ENCODE results near the gene ANKS1B. TPM values are rescaled to one million over a fixed set of nuclear protein-coding genes. Genes with fewer than 3 reads are reported as not detected.

ANKS1B gene
- total RNA-seq, 1 experiment from 2014 or later = 5.8 TPM

- TF ChIP-seq FOXK1 (CRISPR knock-in tag; IDR thresholded peaks at IDR 0.05) = no peak
- TF ChIP-seq ZBTB21 (CRISPR knock-in tag; IDR thresholded peaks at IDR 0.05; ENCODE audit: borderline replicate concordance) = no peak
Measured at GRCh38 chr12:99920353-99920960, 64.3 kb downstream of the ANKS1B start (continued).

GRCh38 chr12:99917711-99918402 lies 66.9 kb downstream of the ANKS1B start:
- Mint-ChIP-seq H3K27me3 (ENCODE audit: low read depth) (no peaks in the 10 kb centered on the region), H3K9me3 (0 out of 2 replicates have a peak, but pooled peaks cover 4% of the 10 kb centered on the region), H3K4me3 (no peak overlapping the region), H3K36me3 (no peaks in the 10 kb centered on the region), H3K4me1 (no peaks in the 10 kb centered on the region), H3K27ac (no peak overlapping the region)
- ChIA-PET CTCF (no interaction called here), POLR2A (no interaction called here)
- TF ChIP-seq GTF2I (CRISPR knock-in tag; conservative IDR thresholded peaks at IDR 0.05) (no peak), SP1 (CRISPR knock-in tag; conservative IDR thresholded peaks at IDR 0.05) (no peak), PRRX2 (CRISPR knock-in tag; IDR thresholded peaks at IDR 0.05) (no peak), AR (CRISPR knock-in tag; IDR thresholded peaks at IDR 0.05) (no peak), USF1 (CRISPR knock-in tag; IDR thresholded peaks at IDR 0.05) (no peak), NFYB (CRISPR knock-in tag; conservative IDR thresholded peaks at IDR 0.05; ENCODE audit: low read depth) (no peak), TP53 (CRISPR knock-in tag; IDR thresholded peaks at IDR 0.05) (no peak), FOXJ3 (CRISPR knock-in tag; IDR thresholded peaks at IDR 0.05; ENCODE audit: borderline replicate concordance) (no peak), ZMAT4 (CRISPR knock-in tag; IDR thresholded peaks at IDR 0.05) (no peak), FOXP4 (CRISPR knock-in tag; IDR thresholded peaks at IDR 0.05) (no peak), ZBTB21 (CRISPR knock-in tag; IDR thresholded peaks at IDR 0.05; ENCODE audit: borderline replicate concordance) (no peak), ERG (CRISPR knock-in tag; IDR thresholded peaks at IDR 0.05) (no peak)
- peak; percentile 12 for DNase-seq (ENCODE audit: low spot score)
- ATAC-seq = no peak; the same call in 1 of the 2 replicates

- H3K4me1 Mint-ChIP-seq = no peaks in the 10 kb centered on the region
- no peak for ATAC-seq
Measured at GRCh38 chr12:99916555-99916954, 68.2 kb downstream of the ANKS1B start.

More at GRCh38 chr12:99916555-99916954, 68.2 kb downstream of the ANKS1B start:
- Mint-ChIP-seq H3K27me3 (ENCODE audit: low read depth) (no peaks in the 10 kb centered on the region), H3K36me3 (no peaks in the 10 kb centered on the region), H3K27ac (no peak overlapping the region), H3K4me3 (no peak overlapping the region), H3K9me3 (no peaks in the 10 kb centered on the region)
- DNase-seq (ENCODE audit: low spot score) = no peak
- CTCF ChIA-PET = no interaction called here
- TF ChIP-seq RELA (CRISPR knock-in tag; IDR thresholded peaks at IDR 0.05; ENCODE audit: borderline replicate concordance) (no peak), ZBTB21 (CRISPR knock-in tag; IDR thresholded peaks at IDR 0.05; ENCODE audit: borderline replicate concordance) (no peak), CBFB (CRISPR knock-in tag; IDR thresholded peaks at IDR 0.05; ENCODE audit: low read depth) (no peak), ATF3 (CRISPR knock-in tag; conservative IDR thresholded peaks at IDR 0.05) (no peak), SMAD3 (CRISPR knock-in tag; IDR thresholded peaks at IDR 0.05; ENCODE audit: borderline replicate concordance) (no peak), MAX (CRISPR knock-in tag; IDR thresholded peaks at IDR 0.05) (no peak), TP53 (CRISPR knock-in tag; IDR thresholded peaks at IDR 0.05) (no peak)
- POLR2A ChIA-PET = interaction anchor here (0.6 kb wide), 1 partner anchor 14 kb away, joined by 3 read pairs; no protein-coding TSS in a partner anchor
